OCI-LY7 (cell line): ENCODE measurements around the gene ARHGAP18. TPM values are rescaled to one million over a fixed set of nuclear protein-coding genes. Genes with fewer than 3 reads are reported as not detected.

Experiments
- BruUV-seq: library from RNA; stranded (reverse); fragments of 400-500 nt; replicated peaks from 2 replicates; lab custom pipeline; 2021; lab: Mats Ljungman, UMichigan
- CTCF ChIA-PET: fragments of 300-600 bp; sonication (Branson Sonifier 250); formaldehyde crosslinking; loops from one replicate; lab custom pipeline; 2022; ENCODE audit warnings: antibody characterized with exemption; ENCODE audit not compliant: unreplicated experiment; lab: Charles Lee
- POLR2A ChIA-PET: fragments of 300-600 bp; sonication (Branson Sonifier 250); formaldehyde crosslinking; loops from one replicate; lab custom pipeline; 2022; ENCODE audit warnings: antibody characterized with exemption; lab: Charles Lee
- DNase-seq: peaks from one replicate; pipeline ENCODE4 v3.0.0-alpha.2; 2015; ENCODE audit warnings: low spot score
- H2AFZ ChIP-seq: fragments of 200-600 bp; sonication (generic), shearing (Covaris generic); 2 replicates; pipeline ENCODE4 v1.6.1; 2014; ENCODE audit warnings: mild to moderate bottlenecking, antibody characterized with exemption, low read length, moderate library complexity
- H3K27ac ChIP-seq: fragments of 200-600 bp; sonication (generic); 2 replicates; pipeline ENCODE4 v1.5.1; 2014; ENCODE audit warnings: mixed run types, low read depth, mild to moderate bottlenecking, moderate library complexity, low read length, inconsistent platforms; ENCODE audit not compliant: poor library complexity, severe bottlenecking
- H3K36me3 ChIP-seq: fragments of 200-600 bp; sonication (generic); 2 replicates; pipeline ENCODE4 v1.6.1; 2014; ENCODE audit warnings: mild to moderate bottlenecking, antibody characterized with exemption, low read length, moderate library complexity, mixed read lengths; ENCODE audit not compliant: insufficient read depth
- H3K4me1 ChIP-seq: fragments of 200-600 bp; sonication (generic); 2 replicates; pipeline ENCODE4 v1.5.1; 2014; ENCODE audit warnings: mild to moderate bottlenecking, low read length; ENCODE audit not compliant: insufficient read depth, poor library complexity, severe bottlenecking
- H3K4me2 ChIP-seq: fragments of 200-600 bp; sonication (generic); 2 replicates; pipeline ENCODE4 v1.6.1; 2014; ENCODE audit warnings: mild to moderate bottlenecking, low read length
- H3K4me3 ChIP-seq: fragments of 200-600 bp; sonication (generic); 2 replicates; pipeline ENCODE4 v1.5.1; 2014; ENCODE audit warnings: mild to moderate bottlenecking, low read depth, low read length; ENCODE audit not compliant: poor library complexity, severe bottlenecking
- H3K79me2 ChIP-seq: fragments of 200-600 bp; sonication (generic); 2 replicates; pipeline ENCODE4 v1.6.1; 2016; ENCODE audit warnings: low read depth, mild to moderate bottlenecking, low read length, moderate library complexity, mixed read lengths; ENCODE audit not compliant: insufficient read depth
- H3K9me2 ChIP-seq: fragments of 200-600 bp; sonication (generic); 2 replicates; pipeline ENCODE4 v1.6.1; 2016; ENCODE audit warnings: mild to moderate bottlenecking, low read length, mixed read lengths; ENCODE audit not compliant: insufficient read depth
- H3K9me3 ChIP-seq: fragments of 200-600 bp; sonication (generic); 2 replicates; pipeline ENCODE4 v1.6.1; 2014; ENCODE audit warnings: mild to moderate bottlenecking, mixed run types, low read length, mixed read lengths
- H4K20me1 ChIP-seq: fragments of 200-600 bp; sonication (generic); 2 replicates; pipeline ENCODE4 v1.6.1; 2014; ENCODE audit warnings: mild to moderate bottlenecking, antibody characterized with exemption, low read length, moderate library complexity, mixed read lengths; ENCODE audit not compliant: insufficient read depth
- EZH2phosphoT487 ChIP-seq: fragments of 200-600 bp; sonication (generic); IDR thresholded peaks from 2 replicates; pipeline ENCODE4 v1.6.1; 2018; ENCODE audit warnings: low read depth, borderline replicate concordance, mild to moderate bottlenecking, mixed run types, antibody characterized with exemption, low read length, moderate library complexity, mixed read lengths
- intact Hi-C: fragments of 100-400 bp; cut with micrococcal nuclease; formaldehyde crosslinking; loops from one replicate; pipeline ENCODE4 v1.10.0; 2022; ENCODE audit not compliant: unreplicated experiment
- total RNA-seq, 2 experiments: library from RNA; depleted of rRNA in 1 of 2; stranded (reverse); fragments of >200 nt in 1 of 2; shearing (Covaris generic) in 1 of 2; gene quantifications; 2 replicates each; pipeline ENCODE4 v1.2.3, GENCODE V29; 2014 to 2022
- TF ChIP-seq, protein P1 (sequence below): fragments of 200-600 bp; sonication (generic); conservative IDR thresholded peaks from 2 replicates; pipeline ENCODE4 v1.5.1; 2014; ENCODE audit warnings: mild to moderate bottlenecking, antibody characterized with exemption, low read length, moderate library complexity, mixed read lengths

ARHGAP18 gene
- total RNA-seq, 2 experiments from 2014 or later, result 4.8 to 7.5 TPM

- no peak overlapping the region for H3K4me2 ChIP-seq
- H3K4me3 ChIP-seq, result no peak overlapping the region
- H4K20me1 ChIP-seq, result no peaks in the 10 kb centered on the region
- BruUV-seq, result no TSS peak
- no peaks in the 10 kb centered on the region for H3K79me2 ChIP-seq
- H3K27ac ChIP-seq, result no peak overlapping the region
- DNase-seq, result no peak
- POLR2A ChIA-PET, result interaction anchor here (1.3 kb wide), 1 partner anchor 44 kb away, joined by 3 read pairs; no protein-coding TSS in a partner anchor
- no peaks in the 10 kb centered on the region for H3K9me2 ChIP-seq
- no peak overlapping the region for H2AFZ ChIP-seq
- no peaks in the 10 kb centered on the region for H3K9me3 ChIP-seq
- intact Hi-C loops, result no loop called here
- TF ChIP-seq, protein P1, sequence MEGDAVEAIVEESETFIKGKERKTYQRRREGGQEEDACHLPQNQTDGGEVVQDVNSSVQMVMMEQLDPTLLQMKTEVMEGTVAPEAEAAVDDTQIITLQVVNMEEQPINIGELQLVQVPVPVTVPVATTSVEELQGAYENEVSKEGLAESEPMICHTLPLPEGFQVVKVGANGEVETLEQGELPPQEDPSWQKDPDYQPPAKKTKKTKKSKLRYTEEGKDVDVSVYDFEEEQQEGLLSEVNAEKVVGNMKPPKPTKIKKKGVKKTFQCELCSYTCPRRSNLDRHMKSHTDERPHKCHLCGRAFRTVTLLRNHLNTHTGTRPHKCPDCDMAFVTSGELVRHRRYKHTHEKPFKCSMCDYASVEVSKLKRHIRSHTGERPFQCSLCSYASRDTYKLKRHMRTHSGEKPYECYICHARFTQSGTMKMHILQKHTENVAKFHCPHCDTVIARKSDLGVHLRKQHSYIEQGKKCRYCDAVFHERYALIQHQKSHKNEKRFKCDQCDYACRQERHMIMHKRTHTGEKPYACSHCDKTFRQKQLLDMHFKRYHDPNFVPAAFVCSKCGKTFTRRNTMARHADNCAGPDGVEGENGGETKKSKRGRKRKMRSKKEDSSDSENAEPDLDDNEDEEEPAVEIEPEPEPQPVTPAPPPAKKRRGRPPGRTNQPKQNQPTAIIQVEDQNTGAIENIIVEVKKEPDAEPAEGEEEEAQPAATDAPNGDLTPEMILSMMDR, result no peak
- TF ChIP-seq EZH2phosphoT487, result no peak
- H3K4me1 ChIP-seq, result no peaks in the 10 kb centered on the region
- no peaks in the 10 kb centered on the region for H3K36me3 ChIP-seq
- CTCF ChIA-PET, result no interaction called here
These were observed 58.7 kb downstream of the ARHGAP18 start for GRCh38 chr6:129651291-129651691.

- Histone ChIP-seq H4K20me1 (no peaks in the 10 kb centered on the region), H3K79me2 (no peaks in the 10 kb centered on the region), H3K9me2 (no peaks in the 10 kb centered on the region), H3K9me3 (no peaks in the 10 kb centered on the region), H3K4me3 (no peak overlapping the region), H3K27ac (no peak overlapping the region), H2AFZ (no peak overlapping the region), H3K36me3 (no peaks in the 10 kb centered on the region), H3K4me2 (no peak overlapping the region), H3K4me1 (no peaks in the 10 kb centered on the region)
- no peak for DNase-seq
- BruUV-seq, result no TSS peak
- POLR2A ChIA-PET, result interaction anchor here (0.6 to 1.2 kb wide), 5 partner anchors 16 to 1264 kb away, joined by 3 to 4 read pairs (median 3); no protein-coding TSS in a partner anchor
- no peak for TF ChIP-seq EZH2phosphoT487
- TF ChIP-seq, protein P1, result no peak
- intact Hi-C loops, result no loop called here
- CTCF ChIA-PET, result no interaction called here
These were observed 61.0 kb downstream of the ARHGAP18 start for GRCh38 chr6:129648819-129649491.

GRCh38 chr6:129647044-129647443 is 62.9 kb downstream of the ARHGAP18 start:
- no peak overlapping the region for H3K4me3 ChIP-seq
- no peaks in the 10 kb centered on the region for H3K9me3 ChIP-seq
- CTCF ChIA-PET, result no interaction called here
- intact Hi-C loops, result no loop called here
- no peaks in the 10 kb centered on the region for H3K36me3 ChIP-seq
- no peak overlapping the region for H3K4me2 ChIP-seq
- no peak for TF ChIP-seq EZH2phosphoT487
- TF ChIP-seq, protein P1, result no peak
- no TSS peak for BruUV-seq
- no peaks in the 10 kb centered on the region for H3K4me1 ChIP-seq
- POLR2A ChIA-PET, result no interaction called here
- no peaks in the 10 kb centered on the region for H3K79me2 ChIP-seq
- no peaks in the 10 kb centered on the region for H4K20me1 ChIP-seq
- no peaks in the 10 kb centered on the region for H3K9me2 ChIP-seq
- H2AFZ ChIP-seq, result no peak overlapping the region
- H3K27ac ChIP-seq, result no peak overlapping the region
- DNase-seq, result no peak
